DND-41 (cell line): ENCODE results near the gene PLXDC1.

Experiments
- EZH2 ChIP-seq: IDR thresholded peaks from 3 replicates; pipeline ENCODE4 v1.6.1; 2012; ENCODE audit warnings: borderline replicate concordance, low read depth, mild to moderate bottlenecking, moderate library complexity, low read length, inconsistent platforms; ENCODE audit not compliant: severe bottlenecking
- TF ChIP-seq, protein P1 (sequence below): IDR thresholded peaks from 2 replicates; pipeline ENCODE4 v1.5.1; 2012; ENCODE audit warnings: borderline replicate concordance, low read length, moderate library complexity, mild to moderate bottlenecking; ENCODE audit not compliant: poor library complexity, severe bottlenecking; ENCODE audit errors: extremely low read depth

DNA sequence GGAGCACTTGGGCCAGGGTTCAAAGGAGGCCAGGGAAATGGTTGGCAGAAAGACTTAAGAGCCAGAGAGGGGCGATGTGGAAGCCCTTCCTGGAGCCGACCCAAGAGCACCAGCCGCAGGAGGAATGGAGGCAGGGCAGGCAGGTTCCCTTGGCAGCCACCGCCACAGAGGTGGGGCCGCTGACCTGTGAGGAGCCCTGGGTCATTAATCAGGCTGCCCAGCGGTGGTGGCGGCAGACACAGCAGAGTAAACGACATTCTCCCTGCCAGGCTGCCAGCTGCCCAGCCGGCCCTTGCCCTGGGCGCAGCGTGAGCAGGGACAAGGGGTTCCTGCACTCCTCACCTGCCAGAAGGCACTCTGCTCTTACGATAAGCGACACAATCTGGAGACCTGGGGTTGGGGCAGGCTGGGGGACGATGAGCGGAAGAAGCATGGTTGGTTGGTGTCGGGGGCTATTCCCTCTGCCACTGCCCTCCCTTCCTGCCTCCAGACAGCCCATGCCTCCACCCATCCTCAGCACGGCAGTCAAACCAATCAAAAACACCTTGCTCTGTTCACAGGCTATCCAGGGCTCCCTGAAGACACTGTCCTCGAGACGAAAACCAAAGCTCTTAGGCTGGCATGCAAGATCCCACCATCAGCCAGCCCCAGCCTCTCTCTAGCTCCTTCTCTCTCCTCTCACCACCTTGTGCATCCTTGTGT, 40.9 kb downstream of the PLXDC1 start:
- TF ChIP-seq, protein P1, sequence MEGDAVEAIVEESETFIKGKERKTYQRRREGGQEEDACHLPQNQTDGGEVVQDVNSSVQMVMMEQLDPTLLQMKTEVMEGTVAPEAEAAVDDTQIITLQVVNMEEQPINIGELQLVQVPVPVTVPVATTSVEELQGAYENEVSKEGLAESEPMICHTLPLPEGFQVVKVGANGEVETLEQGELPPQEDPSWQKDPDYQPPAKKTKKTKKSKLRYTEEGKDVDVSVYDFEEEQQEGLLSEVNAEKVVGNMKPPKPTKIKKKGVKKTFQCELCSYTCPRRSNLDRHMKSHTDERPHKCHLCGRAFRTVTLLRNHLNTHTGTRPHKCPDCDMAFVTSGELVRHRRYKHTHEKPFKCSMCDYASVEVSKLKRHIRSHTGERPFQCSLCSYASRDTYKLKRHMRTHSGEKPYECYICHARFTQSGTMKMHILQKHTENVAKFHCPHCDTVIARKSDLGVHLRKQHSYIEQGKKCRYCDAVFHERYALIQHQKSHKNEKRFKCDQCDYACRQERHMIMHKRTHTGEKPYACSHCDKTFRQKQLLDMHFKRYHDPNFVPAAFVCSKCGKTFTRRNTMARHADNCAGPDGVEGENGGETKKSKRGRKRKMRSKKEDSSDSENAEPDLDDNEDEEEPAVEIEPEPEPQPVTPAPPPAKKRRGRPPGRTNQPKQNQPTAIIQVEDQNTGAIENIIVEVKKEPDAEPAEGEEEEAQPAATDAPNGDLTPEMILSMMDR, result no peak
- TF ChIP-seq EZH2, result no peak
